Hematopoietic multipotent progenitor cell treated with erythropoietin and hydrocortisone succinate and interleukin-3 and kit ligand, for 15 days (in vitro differentiated cells): ENCODE data around the gene NPIPB8.
"Not testable (repeated sequence)": the region's sequence is repeated elsewhere in the genome, so short reads cannot be mapped to it uniquely, and the experiment has no call there.

ENCODE experiments used
- DNase-seq: peaks from one replicate; pipeline ENCODE4 v3.0.0-alpha.2; 2015; ENCODE audit warnings: low spot score

Gene NPIPB8

GRCh38 chr16:28636093-28636823 lies 1.6 kb upstream of the NPIPB8 start:
- DNase-seq, result not testable (repeated sequence)

- not testable (repeated sequence) for DNase-seq
Measured at GRCh38 chr16:28638359-28638758, 494 bp downstream of the NPIPB8 start.

DNA sequence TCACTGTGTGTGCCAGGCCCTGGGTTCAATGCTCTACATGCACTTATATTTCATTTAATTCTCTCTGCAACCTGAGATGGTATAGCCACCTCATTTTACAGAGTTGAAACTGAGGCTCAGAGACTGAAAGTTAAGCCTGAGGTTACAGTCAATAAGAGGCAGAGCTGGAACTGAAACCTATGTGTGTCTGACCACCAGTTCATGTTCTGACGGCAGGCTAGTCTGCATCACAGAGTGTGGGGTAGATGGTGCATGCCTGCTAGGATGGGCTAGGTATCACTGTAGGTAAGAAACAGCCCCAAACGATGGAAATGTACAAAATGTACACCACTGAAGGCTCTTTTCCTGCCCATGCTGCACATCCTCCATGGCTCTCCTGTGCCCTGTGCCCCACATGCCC lies 2.1 kb downstream of the NPIPB8 start:
- DNase-seq, result not testable (repeated sequence)

GRCh38 chr16:28666264-28666663 lies 28.4 kb downstream of the NPIPB8 start:
- DNase-seq, result not testable (repeated sequence)

DNA sequence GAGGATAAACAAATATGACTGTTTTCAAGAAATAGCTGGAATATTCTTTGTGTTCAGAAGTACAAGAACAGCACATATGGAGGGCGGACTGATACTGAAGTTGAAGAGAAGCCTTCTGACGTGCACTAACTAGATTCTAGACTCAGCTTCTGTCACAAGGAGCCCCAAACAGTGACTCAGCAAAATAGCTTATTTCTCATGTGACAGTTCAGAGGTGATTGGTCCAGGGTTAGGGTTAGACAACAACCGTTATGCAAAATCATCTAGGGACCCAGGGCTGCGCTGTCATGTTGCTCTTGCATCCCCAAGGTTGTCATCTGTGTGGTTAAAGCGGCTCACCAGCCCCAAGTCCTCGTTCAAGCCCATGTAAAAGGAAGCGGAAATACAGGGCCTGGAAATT lies 29.6 kb downstream of the NPIPB8 start:
- DNase-seq, result not testable (repeated sequence)

- not testable (repeated sequence) for DNase-seq
Measured at GRCh38 chr16:28668199-28668598, 30.3 kb downstream of the NPIPB8 start.

DNA sequence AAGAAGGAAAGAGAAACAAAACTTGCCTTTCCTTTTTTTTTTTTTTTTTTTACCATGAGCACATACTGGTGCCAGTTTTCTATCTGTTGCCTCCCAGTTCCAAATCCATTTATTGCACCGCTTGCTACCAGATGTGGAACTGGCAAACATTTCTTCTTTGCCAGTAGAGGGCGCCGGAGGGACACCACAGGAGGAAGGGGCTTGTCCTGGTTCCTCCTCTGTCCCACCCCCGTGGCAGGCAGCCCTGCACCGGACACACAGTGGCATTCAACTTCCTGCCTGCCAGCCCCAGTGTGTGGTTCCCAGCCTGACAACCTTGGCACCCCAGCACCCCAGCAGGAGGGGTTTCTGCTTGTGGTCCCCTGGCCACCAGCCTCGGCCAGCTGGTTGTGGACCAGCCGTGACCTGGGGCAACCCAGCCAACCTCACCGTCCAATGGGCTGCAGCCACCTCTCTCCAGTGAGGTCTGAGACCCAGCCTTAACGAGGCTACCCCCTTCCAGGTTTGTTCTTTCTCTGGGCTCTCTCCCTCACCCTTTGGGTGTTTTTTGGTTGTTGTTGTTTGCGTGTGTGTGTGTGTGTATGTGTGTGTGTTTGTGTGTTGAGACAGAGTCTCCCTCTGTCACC lies 50.6 kb downstream of the NPIPB8 start:
- DNase-seq, result not testable (repeated sequence)

GRCh38 chr16:28689425-28689824 lies 51.6 kb downstream of the NPIPB8 start:
- DNase-seq, result not testable (repeated sequence)

- not testable (repeated sequence) for DNase-seq
Measured at GRCh38 chr16:28691722-28692121, 53.9 kb downstream of the NPIPB8 start.

- DNase-seq, result not testable (repeated sequence)
Measured at GRCh38 chr16:28693257-28693950, 55.5 kb downstream of the NPIPB8 start.

DNA sequence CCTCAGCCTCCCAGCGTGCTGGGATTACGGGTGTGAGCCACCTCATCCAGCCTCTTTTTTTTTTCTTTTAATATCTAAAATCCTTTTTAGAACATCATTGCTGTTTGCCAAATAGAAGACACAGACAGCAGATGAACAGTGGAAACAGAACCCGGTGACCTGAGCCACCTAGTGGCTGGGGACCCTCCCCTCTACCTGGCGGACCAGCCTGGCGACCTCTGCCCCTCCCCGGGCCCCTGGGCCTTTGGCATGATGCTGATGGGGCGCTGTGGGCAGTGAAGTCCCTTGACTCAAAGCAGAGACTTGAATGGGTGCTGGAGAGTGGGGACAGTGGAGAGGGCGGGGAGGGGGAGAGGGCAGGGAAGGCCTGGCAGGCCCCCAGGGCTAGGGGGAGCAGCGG lies 61.9 kb downstream of the NPIPB8 start:
- not testable (repeated sequence) for DNase-seq

DNA sequence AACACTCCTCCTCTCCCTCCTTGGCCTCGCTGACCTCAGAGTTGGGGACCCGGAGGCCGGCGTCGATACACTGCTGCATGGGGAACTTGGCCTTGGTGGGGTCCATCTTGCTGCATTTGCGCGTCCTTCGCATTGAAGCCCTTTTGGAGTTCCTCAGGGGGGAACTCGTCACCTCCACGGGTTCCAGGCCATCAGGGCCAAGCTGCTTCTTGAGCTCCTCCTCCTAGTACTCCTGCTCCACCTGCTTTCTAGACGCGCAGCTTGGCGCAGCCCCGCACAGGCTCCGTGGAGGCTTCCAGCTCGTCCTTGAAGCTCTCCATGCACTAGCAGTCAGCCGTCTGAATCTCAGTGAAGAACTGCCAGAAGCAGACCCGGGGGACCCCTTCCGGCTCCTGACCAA lies 62.5 kb downstream of the NPIPB8 start:
- DNase-seq, result not testable (repeated sequence)

GRCh38 chr16:28701384-28701783 lies 63.5 kb downstream of the NPIPB8 start:
- not testable (repeated sequence) for DNase-seq

DNA sequence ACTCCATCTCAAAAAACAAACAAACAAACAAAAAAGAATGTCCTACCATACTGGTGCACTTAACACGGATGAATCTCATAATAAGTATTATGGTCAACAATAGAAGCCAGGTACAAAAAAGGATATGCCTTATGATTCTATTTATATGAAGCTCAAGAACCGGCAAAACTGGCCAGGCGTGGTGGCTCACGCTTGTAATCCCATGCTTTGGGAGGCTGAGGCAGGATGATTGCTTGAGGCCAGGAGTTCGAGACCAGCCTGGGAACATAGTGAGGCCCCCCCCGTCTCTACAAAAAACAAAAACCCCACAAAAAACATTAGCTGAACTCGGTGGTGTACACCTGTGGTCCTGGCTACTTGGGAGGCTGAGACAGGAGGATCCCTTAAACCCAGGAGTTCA lies 66.4 kb downstream of the NPIPB8 start:
- DNase-seq, result not testable (repeated sequence)
